ENCODE measurements around the gene MYOZ1. TPM values are rescaled to one million over a fixed set of nuclear protein-coding genes. Genes with fewer than 3 reads are reported as not detected.

Gene MYOZ1
- polyA plus RNA-seq, 1 of the 3 experiments (the other 2 are of a cell fraction), result 0.26 TPM

DNA sequence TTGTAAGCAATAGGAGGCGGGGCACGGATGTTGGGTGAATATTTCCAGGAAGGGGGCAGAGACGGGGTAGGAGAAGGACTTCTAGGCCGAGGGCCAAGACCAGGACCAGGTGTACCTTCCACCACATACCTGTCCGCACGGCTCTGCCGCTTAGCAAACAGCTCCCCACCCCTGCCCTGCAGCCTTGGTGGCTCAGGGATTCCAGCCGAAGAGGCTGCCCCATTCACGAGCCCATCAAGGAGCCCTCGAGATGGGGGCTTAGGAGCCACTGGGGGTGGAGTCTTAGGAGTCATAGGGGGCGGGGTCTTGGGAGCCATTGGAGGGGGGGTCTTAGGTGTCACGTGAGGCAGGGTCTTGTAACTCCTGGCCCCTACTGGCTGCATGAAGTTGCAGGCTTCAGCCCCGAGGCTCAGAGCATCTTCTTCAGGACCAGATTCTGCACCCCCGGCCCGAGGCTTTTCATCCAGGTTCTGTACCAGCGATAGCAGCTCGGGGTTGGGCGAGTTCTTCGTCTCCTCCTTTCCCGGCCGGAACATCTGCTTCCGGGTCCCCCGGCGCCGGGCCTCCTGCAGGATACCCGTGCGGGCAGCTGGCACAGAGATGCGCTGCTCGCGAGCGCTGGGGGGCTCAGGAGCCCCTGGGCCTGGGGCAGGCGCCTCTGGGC lies 6.1 kb upstream of the MYOZ1 start:
- no peaks in the 10 kb centered on the region for H4K20me1 ChIP-seq (ENCODE audit: insufficient read depth)
- H3F3A ChIP-seq (replicated peaks; ENCODE audit: insufficient read depth), result peaks cover 4% of the 10 kb centered on the region
- ChIA-PET POLR2A (interaction anchor here (1.2 to 1.4 kb wide), 4 partner anchors 20 to 395 kb away, joined by 3 to 8 read pairs (median 4); partner anchors contain the start of genes MRPS16 and SEC24C), CTCF (interaction anchor here (0.7 to 17.2 kb wide), 9 partner anchors 11 to 400 kb away, joined by 3 to 216 read pairs (median 4); partner anchors contain the start of gene DNAJC9)
- no peaks in the 10 kb centered on the region for H3K9me3 ChIP-seq
- H3K9me2 ChIP-seq, result no peaks in the 10 kb centered on the region
- H3K36me3 ChIP-seq (replicated peaks in 1 of 2; ENCODE audit: control insufficient read depth in 1 of 2, insufficient read depth in 2 of 2, low read length in 1 of 2), result no peaks in the 10 kb centered on the region
- peak; percentile 96 for DNase-seq
- H3K4me3 ChIP-seq (ENCODE audit: low read depth in 2 of 2, low read length in 1 of 2), result peak overlapping the region; percentile 70 to 79
- H3K27ac ChIP-seq (ENCODE audit: low read depth in 2 of 2, low read length in 1 of 2), result peak overlapping the region in 1 of 2 experiments; percentile 81
- H3K4me1 ChIP-seq (ENCODE audit: control insufficient read depth in 1 of 2, insufficient read depth in 2 of 2, low read depth in 1 of 2, low read length in 1 of 2), result peaks cover 4 to 16% of the 10 kb centered on the region in 2 experiments; a peak in 1 of 4 replicates
- H3K9ac ChIP-seq, result peak overlapping the region; percentile 71
- no peaks in the 10 kb centered on the region for H3K27me3 ChIP-seq (ENCODE audit: insufficient read depth)
- no peaks in the 10 kb centered on the region for H3K79me2 ChIP-seq (ENCODE audit: insufficient read depth)
- H3K4me2 ChIP-seq, result peak overlapping the region; percentile 85
- H2AFZ ChIP-seq (ENCODE audit: low read depth), result peak overlapping the region; percentile 95
- TF ChIP-seq YY1 (IDR thresholded peaks at IDR 0.05; ENCODE audit: low read depth) (peak; percentile 47; the same call in 1 of the 2 replicates), EP300 (IDR thresholded peaks at IDR 0.05; ENCODE audit: borderline replicate concordance in 1 of 2, low read depth in 1 of 2, low read length in 1 of 2) (no peak), SMC3 (IDR thresholded peaks at IDR 0.05; ENCODE audit: low read depth, low read length) (no peak), FOXJ3 (CRISPR knock-in tag; IDR thresholded peaks at IDR 0.05) (no peak), MXI1 (IDR thresholded peaks at IDR 0.05; ENCODE audit: low read depth, low read length) (peak; percentile 37; the same call in 1 of the 2 replicates), CHD2 (IDR thresholded peaks at IDR 0.05; ENCODE audit: low read length, partially characterized antibody) (peak; percentile 4), TAF1 (IDR thresholded peaks at IDR 0.05; ENCODE audit: borderline replicate concordance, low read depth, low read length) (peak; percentile 34; the same call in 1 of the 2 replicates), POLR2AphosphoS5 (IDR thresholded peaks at IDR 0.05; ENCODE audit: low read depth, low read length) (peak; percentile 70), ELF1 (IDR thresholded peaks at IDR 0.05) (peak; percentile 66), EZH2phosphoT487 (IDR thresholded peaks at IDR 0.05; ENCODE audit: borderline replicate concordance, low read depth) (no peak), GABPA (IDR thresholded peaks at IDR 0.05; ENCODE audit: low read depth) (peak; percentile 70)
- TF ChIP-seq, protein P1, sequence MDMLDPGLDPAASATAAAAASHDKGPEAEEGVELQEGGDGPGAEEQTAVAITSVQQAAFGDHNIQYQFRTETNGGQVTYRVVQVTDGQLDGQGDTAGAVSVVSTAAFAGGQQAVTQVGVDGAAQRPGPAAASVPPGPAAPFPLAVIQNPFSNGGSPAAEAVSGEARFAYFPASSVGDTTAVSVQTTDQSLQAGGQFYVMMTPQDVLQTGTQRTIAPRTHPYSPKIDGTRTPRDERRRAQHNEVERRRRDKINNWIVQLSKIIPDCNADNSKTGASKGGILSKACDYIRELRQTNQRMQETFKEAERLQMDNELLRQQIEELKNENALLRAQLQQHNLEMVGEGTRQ (IDR thresholded peaks at IDR 0.05; ENCODE audit: borderline replicate concordance, low read depth, low read length), result peak; percentile 76
- TF ChIP-seq, protein P2, sequence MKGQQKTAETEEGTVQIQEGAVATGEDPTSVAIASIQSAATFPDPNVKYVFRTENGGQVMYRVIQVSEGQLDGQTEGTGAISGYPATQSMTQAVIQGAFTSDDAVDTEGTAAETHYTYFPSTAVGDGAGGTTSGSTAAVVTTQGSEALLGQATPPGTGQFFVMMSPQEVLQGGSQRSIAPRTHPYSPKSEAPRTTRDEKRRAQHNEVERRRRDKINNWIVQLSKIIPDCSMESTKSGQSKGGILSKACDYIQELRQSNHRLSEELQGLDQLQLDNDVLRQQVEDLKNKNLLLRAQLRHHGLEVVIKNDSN (IDR thresholded peaks at IDR 0.05; ENCODE audit: borderline replicate concordance, low read depth), result peak; percentile 91
- 33% methylated on average over 20 of the region's 32 CpGs for WGBS (ENCODE audit: low lambda C conversion rate)

DNA sequence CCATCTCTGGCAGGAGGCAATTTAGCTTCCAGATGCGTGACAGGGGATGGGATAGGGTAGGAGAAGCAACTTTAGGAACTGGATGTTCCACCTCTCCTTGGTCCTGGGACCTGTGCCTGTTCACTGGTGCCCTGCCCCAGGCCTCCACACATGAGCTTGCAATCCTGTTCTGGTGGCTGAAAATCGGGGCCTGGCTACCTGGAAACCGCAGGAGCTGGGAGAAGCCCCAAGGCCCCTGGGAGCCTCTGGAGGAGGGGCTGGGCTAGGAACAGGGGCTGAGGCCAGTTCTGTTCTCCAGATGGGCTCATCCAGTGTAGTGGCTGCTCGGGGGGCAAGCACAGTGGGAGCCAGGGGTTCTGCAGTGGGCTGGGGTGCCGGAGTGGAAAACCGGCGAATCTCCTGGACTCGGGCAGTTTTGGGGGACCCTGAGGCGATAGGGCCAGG lies 5.3 kb upstream of the MYOZ1 start:
- Histone ChIP-seq H3K36me3 (replicated peaks in 1 of 2; ENCODE audit: control insufficient read depth in 1 of 2, insufficient read depth in 2 of 2, low read length in 1 of 2) (no peaks in the 10 kb centered on the region), H3F3A (replicated peaks; ENCODE audit: insufficient read depth) (peaks cover 4% of the 10 kb centered on the region), H3K9ac (no peak overlapping the region), H3K9me2 (no peaks in the 10 kb centered on the region), H2AFZ (ENCODE audit: low read depth) (0 out of 2 replicates have a peak overlapping the region, but pooled peaks have one; percentile 95), H3K79me2 (ENCODE audit: insufficient read depth) (no peaks in the 10 kb centered on the region), H3K27ac (ENCODE audit: low read depth in 2 of 2, low read length in 1 of 2) (no peak overlapping the region), H3K4me1 (ENCODE audit: control insufficient read depth in 1 of 2, insufficient read depth in 2 of 2, low read depth in 1 of 2, low read length in 1 of 2) (peaks cover 4 to 16% of the 10 kb centered on the region in 2 experiments; a peak in 1 of 4 replicates), H4K20me1 (ENCODE audit: insufficient read depth) (no peaks in the 10 kb centered on the region), H3K27me3 (ENCODE audit: insufficient read depth) (no peaks in the 10 kb centered on the region), H3K9me3 (no peaks in the 10 kb centered on the region), H3K4me2 (no peak overlapping the region), H3K4me3 (ENCODE audit: low read depth in 2 of 2, low read length in 1 of 2) (no peak overlapping the region; a peak in 1 of 4 replicates)
- POLR2A ChIA-PET, result interaction anchor here (0.6 to 1.2 kb wide), 2 partner anchors 20 to 21 kb away, joined by 3 read pairs; no protein-coding TSS in a partner anchor
- CTCF ChIA-PET, result interaction anchor here (1.6 to 17.2 kb wide), 4 partner anchors 11 to 383 kb away, joined by 4 to 216 read pairs (median 8); no protein-coding TSS in a partner anchor
- WGBS (ENCODE audit: low lambda C conversion rate), result 97% methylated on average over 9 of the region's 9 CpGs
- no peak for DNase-seq
- no peak for TF ChIP-seq SIN3A (IDR thresholded peaks at IDR 0.05; ENCODE audit: borderline replicate concordance, low read depth, low read length)
